Measurements from ENCODE around the gene GPX1. TPM values are rescaled to one million over a fixed set of nuclear protein-coding genes. Genes with fewer than 3 reads are reported as not detected.
A peak's percentile ranks its signal among the peaks of the same experiment; 100 is the strongest.

Gene GPX1
- total and polyA plus RNA-seq, 12 donors, result 85.2 to 267 (median 114) TPM

GRCh38 chr3:49388289-49388820, 30.2 kb upstream of the GPX1 start:
- Histone ChIP-seq H3K9me3 (no peaks in the 10 kb centered on the region), H3K36me3 (peaks cover 0 to 29% (median 0%) of the 10 kb centered on the region in 9 donors), H3K4me3 (no peak overlapping the region), H3K27ac (peak overlapping the region in 1 of 10 donors; percentile 8), H3K27me3 (no peaks in the 10 kb centered on the region), H3K4me1 (peaks cover 9 to 92% (median 64%) of the 10 kb centered on the region in 9 donors)
- 79 to 87% methylated on average over 1 of the region's 1 CpG for WGBS, 2 donors
- intact Hi-C loops (cut with DNase I), result no loop called here
- TF ChIP-seq CTCF (IDR thresholded peaks at IDR 0.05), result no peak
- DNase-seq, result no peak
- peak in 1 of 8 donors; percentile 17 for ATAC-seq

- Histone ChIP-seq H3K27me3 (no peaks in the 10 kb centered on the region), H3K4me1 (peaks cover 9 to 89% (median 61%) of the 10 kb centered on the region in 9 donors), H3K27ac (no peak overlapping the region), H3K36me3 (peaks cover 0 to 23% (median 0%) of the 10 kb centered on the region in 9 donors), H3K9me3 (no peaks in the 10 kb centered on the region), H3K4me3 (no peak overlapping the region)
- DNase-seq (no peak), ATAC-seq (peak in 1 of 8 donors; percentile 10)
- intact Hi-C loops (cut with DNase I), result no loop called here
- TF ChIP-seq CTCF (IDR thresholded peaks at IDR 0.05), result no peak
- WGBS, 2 donors, result 80 to 83% methylated on average over 2 of the region's 2 CpGs
These were observed 29.6 kb upstream of the GPX1 start for GRCh38 chr3:49387721-49388120.

- TF ChIP-seq CTCF (IDR thresholded peaks at IDR 0.05), result no peak
- Histone ChIP-seq H3K4me1 (peaks cover 9 to 89% (median 56%) of the 10 kb centered on the region in 9 donors), H3K27me3 (no peaks in the 10 kb centered on the region), H3K4me3 (no peak overlapping the region), H3K27ac (peak overlapping the region in 1 of 10 donors; percentile 61), H3K9me3 (no peaks in the 10 kb centered on the region), H3K36me3 (peaks cover 0 to 12% (median 0%) of the 10 kb centered on the region in 9 donors)
- 73 to 83% methylated on average over 11 of the region's 11 CpGs for WGBS, 2 donors
- ATAC-seq, result no peak
- intact Hi-C loops (cut with DNase I), result no loop called here
- no peak for DNase-seq
These were observed 28.1 kb upstream of the GPX1 start for GRCh38 chr3:49386056-49386756.

- no peaks in the 10 kb centered on the region for H3K27me3 ChIP-seq
- ATAC-seq (no peak), DNase-seq (no peak)
- TF ChIP-seq CTCF (IDR thresholded peaks at IDR 0.05), result no peak
- peaks cover 9 to 90% (median 56%) of the 10 kb centered on the region in 9 donors for H3K4me1 ChIP-seq
- WGBS, 2 donors, result 90 to 100% methylated on average over 1 of the region's 1 CpG
- H3K9me3 ChIP-seq, result no peaks in the 10 kb centered on the region
- H3K36me3 ChIP-seq, result peaks cover 0 to 9% (median 0%) of the 10 kb centered on the region in 9 donors
- H3K27ac ChIP-seq, result peak overlapping the region in 1 of 10 donors; percentile 61
- intact Hi-C loops (cut with DNase I), result no loop called here
- H3K4me3 ChIP-seq, result no peak overlapping the region
These were observed 27.5 kb upstream of the GPX1 start for GRCh38 chr3:49385617-49386016.

Data from heart right ventricle (tissue), 16 donors.